ENCODE results near the gene TTYH1. TPM values are rescaled to one million over a fixed set of nuclear protein-coding genes. Genes with fewer than 3 reads are reported as not detected.

Gene TTYH1
- total RNA-seq, 1 experiment from 2014 or later, result 0.62 TPM

DNA sequence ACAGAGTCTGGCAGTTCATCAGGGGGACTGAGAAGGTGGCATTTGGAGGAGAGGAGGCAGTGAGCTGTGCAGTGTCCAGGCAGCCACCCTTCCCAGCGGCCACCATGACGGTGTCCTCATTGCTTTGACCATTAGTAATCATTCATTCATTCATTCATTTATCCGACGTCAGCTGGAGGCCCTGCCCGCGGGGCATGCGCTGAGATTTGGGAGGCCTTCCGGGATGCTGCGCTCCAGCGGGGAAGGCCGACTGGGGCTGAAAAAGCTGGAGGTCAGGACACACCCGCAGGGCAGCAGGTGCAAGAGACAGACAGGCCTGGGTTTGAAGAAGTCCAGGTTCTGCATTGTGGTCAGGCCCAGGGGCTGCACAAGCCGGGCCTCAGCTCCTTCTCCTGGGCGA lies 8.9 kb downstream of the TTYH1 start:
- ATAC-seq (no peak), DNase-seq (ENCODE audit: low read depth, low spot score) (no peak)
- in situ Hi-C loops (cut with HindIII; ENCODE audit: low pct_unique_long_range_greater_than_20kb, low sequenced_read_pairs), result no loop called here
- no TSS peak for BruUV-seq (replicated peaks)
- Histone ChIP-seq H3K36me3 (ENCODE audit: control insufficient read depth, insufficient read depth, low read length) (no peaks in the 10 kb centered on the region), H3K27me3 (ENCODE audit: control insufficient read depth, insufficient read depth, low read length) (no peaks in the 10 kb centered on the region), H3K4me1 (ENCODE audit: control insufficient read depth, insufficient read depth, low read length) (peaks cover 17% of the 10 kb centered on the region), H3K27ac (ENCODE audit: low read length) (no peak overlapping the region), H3K9me3 (ENCODE audit: control insufficient read depth, insufficient read depth, low read depth, low read length) (no peaks in the 10 kb centered on the region), H3K4me3 (ENCODE audit: low read depth in 2 of 2, low read length in 2 of 2) (no peak overlapping the region)
- intact Hi-C loops (cut with micrococcal nuclease; ENCODE audit: unreplicated experiment), result no loop called here
- ChIA-PET POLR2A (interaction anchor here (0.9 kb wide), 1 partner anchor 8 kb away, joined by 3 read pairs; no protein-coding TSS in a partner anchor), CTCF (interaction anchor here (1.1 kb wide), 1 partner anchor 33 kb away, joined by 4 read pairs; no protein-coding TSS in a partner anchor)
- TF ChIP-seq, protein P1, sequence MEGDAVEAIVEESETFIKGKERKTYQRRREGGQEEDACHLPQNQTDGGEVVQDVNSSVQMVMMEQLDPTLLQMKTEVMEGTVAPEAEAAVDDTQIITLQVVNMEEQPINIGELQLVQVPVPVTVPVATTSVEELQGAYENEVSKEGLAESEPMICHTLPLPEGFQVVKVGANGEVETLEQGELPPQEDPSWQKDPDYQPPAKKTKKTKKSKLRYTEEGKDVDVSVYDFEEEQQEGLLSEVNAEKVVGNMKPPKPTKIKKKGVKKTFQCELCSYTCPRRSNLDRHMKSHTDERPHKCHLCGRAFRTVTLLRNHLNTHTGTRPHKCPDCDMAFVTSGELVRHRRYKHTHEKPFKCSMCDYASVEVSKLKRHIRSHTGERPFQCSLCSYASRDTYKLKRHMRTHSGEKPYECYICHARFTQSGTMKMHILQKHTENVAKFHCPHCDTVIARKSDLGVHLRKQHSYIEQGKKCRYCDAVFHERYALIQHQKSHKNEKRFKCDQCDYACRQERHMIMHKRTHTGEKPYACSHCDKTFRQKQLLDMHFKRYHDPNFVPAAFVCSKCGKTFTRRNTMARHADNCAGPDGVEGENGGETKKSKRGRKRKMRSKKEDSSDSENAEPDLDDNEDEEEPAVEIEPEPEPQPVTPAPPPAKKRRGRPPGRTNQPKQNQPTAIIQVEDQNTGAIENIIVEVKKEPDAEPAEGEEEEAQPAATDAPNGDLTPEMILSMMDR (IDR thresholded peaks at IDR 0.05), result no peak
- TF ChIP-seq POLR2AphosphoS5 (IDR thresholded peaks at IDR 0.05; ENCODE audit: low read depth, low read length), result no peak
- TF ChIP-seq SIN3A (IDR thresholded peaks at IDR 0.05; ENCODE audit: borderline replicate concordance, insufficient read depth, low read depth, low read length), result no peak
- TF ChIP-seq TCF7L2 (IDR thresholded peaks at IDR 0.05; ENCODE audit: low read depth, low read length), result no peak
- TF ChIP-seq, protein P2, sequence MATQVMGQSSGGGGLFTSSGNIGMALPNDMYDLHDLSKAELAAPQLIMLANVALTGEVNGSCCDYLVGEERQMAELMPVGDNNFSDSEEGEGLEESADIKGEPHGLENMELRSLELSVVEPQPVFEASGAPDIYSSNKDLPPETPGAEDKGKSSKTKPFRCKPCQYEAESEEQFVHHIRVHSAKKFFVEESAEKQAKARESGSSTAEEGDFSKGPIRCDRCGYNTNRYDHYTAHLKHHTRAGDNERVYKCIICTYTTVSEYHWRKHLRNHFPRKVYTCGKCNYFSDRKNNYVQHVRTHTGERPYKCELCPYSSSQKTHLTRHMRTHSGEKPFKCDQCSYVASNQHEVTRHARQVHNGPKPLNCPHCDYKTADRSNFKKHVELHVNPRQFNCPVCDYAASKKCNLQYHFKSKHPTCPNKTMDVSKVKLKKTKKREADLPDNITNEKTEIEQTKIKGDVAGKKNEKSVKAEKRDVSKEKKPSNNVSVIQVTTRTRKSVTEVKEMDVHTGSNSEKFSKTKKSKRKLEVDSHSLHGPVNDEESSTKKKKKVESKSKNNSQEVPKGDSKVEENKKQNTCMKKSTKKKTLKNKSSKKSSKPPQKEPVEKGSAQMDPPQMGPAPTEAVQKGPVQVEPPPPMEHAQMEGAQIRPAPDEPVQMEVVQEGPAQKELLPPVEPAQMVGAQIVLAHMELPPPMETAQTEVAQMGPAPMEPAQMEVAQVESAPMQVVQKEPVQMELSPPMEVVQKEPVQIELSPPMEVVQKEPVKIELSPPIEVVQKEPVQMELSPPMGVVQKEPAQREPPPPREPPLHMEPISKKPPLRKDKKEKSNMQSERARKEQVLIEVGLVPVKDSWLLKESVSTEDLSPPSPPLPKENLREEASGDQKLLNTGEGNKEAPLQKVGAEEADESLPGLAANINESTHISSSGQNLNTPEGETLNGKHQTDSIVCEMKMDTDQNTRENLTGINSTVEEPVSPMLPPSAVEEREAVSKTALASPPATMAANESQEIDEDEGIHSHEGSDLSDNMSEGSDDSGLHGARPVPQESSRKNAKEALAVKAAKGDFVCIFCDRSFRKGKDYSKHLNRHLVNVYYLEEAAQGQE (IDR thresholded peaks at IDR 0.05; ENCODE audit: insufficient read depth in 1 of 2, low read depth in 2 of 2, low read length in 1 of 2), result no peak

DNA sequence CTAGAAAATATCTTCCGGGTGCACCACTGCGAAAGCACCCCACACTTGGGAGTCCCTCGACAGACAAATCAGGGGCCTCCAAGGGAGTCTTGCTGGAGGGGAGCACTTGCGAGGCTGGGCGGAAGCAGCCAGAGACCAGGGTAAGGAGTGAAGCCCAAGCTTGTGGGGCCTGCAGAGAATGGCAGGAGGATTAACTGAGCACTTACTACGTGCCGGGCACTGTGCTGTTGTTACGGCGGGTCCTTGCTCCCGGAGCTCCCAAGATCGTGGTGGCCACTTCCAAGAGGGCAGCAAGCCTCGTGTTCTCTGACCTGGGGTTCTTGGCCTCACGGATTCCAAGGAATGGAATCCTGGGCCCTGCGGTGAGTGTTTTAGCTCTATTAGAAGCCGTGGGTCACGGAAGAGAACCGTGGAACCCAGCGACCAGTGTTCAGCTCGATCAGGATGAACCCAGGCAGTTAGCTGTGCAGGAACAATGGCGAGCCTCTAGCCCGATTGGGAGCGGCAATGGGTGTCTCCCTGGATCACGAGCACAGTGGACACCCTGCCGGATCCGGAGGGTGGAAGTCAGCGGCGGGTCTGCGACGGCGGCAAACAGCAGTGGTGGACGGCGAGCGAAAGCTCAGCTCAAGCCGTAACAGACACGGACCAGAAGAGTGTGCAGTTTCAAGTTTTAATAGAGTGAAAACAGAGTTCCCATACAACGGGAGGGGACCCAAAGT lies 9.6 kb downstream of the TTYH1 start:
- intact Hi-C loops (cut with micrococcal nuclease; ENCODE audit: unreplicated experiment) (no loop called here), in situ Hi-C loops (cut with HindIII; ENCODE audit: low pct_unique_long_range_greater_than_20kb, low sequenced_read_pairs) (no loop called here)
- DNase-seq (ENCODE audit: low read depth, low spot score) (no peak), ATAC-seq (no peak)
- POLR2A ChIA-PET, result interaction anchor here (0.9 kb wide), 1 partner anchor 9 kb away, joined by 3 read pairs; no protein-coding TSS in a partner anchor
- Histone ChIP-seq H3K27me3 (ENCODE audit: control insufficient read depth, insufficient read depth, low read length) (no peaks in the 10 kb centered on the region), H3K9me3 (ENCODE audit: control insufficient read depth, insufficient read depth, low read depth, low read length) (no peaks in the 10 kb centered on the region), H3K27ac (ENCODE audit: low read length) (no peak overlapping the region), H3K4me1 (ENCODE audit: control insufficient read depth, insufficient read depth, low read length) (peaks cover 19% of the 10 kb centered on the region), H3K36me3 (ENCODE audit: control insufficient read depth, insufficient read depth, low read length) (no peaks in the 10 kb centered on the region), H3K4me3 (ENCODE audit: low read depth in 2 of 2, low read length in 2 of 2) (no peak overlapping the region)
- BruUV-seq (replicated peaks), result no TSS peak
- CTCF ChIA-PET, result interaction anchor here (0.6 to 1.1 kb wide), 2 partner anchors 33 to 269 kb away, joined by 4 to 5 read pairs; no protein-coding TSS in a partner anchor
- no peak for TF ChIP-seq TCF7L2 (IDR thresholded peaks at IDR 0.05; ENCODE audit: low read depth, low read length)
- TF ChIP-seq SIN3A (IDR thresholded peaks at IDR 0.05; ENCODE audit: borderline replicate concordance, insufficient read depth, low read depth, low read length), result no peak
- TF ChIP-seq, protein P2 (IDR thresholded peaks at IDR 0.05; ENCODE audit: insufficient read depth in 1 of 2, low read depth in 2 of 2, low read length in 1 of 2), result no peak
- no peak for TF ChIP-seq POLR2AphosphoS5 (IDR thresholded peaks at IDR 0.05; ENCODE audit: low read depth, low read length)
- TF ChIP-seq, protein P1 (IDR thresholded peaks at IDR 0.05), result no peak
